ENCODE results near the gene SCAI.
"Not testable (repeated sequence)": the region's sequence is repeated elsewhere in the genome, so short reads cannot be mapped to it uniquely, and the experiment has no call there.

Gene SCAI

GRCh38 chr9:124949387-124949786 is 193.9 kb downstream of the SCAI start:
- in situ Hi-C loops (cut with MboI; ENCODE audit: low sequenced_read_pairs), result no loop called here

GRCh38 chr9:124947727-124948391 is 195.5 kb downstream of the SCAI start:
- in situ Hi-C loops (cut with MboI; ENCODE audit: low sequenced_read_pairs), result no loop called here

- in situ Hi-C loops (cut with MboI; ENCODE audit: low sequenced_read_pairs), result no loop called here
Observed at GRCh38 chr9:124946167-124946566, 197.2 kb downstream of the SCAI start.

GRCh38 chr9:124941679-124942561 is 201.4 kb downstream of the SCAI start:
- in situ Hi-C loops (cut with MboI; ENCODE audit: low sequenced_read_pairs), result no loop called here

- in situ Hi-C loops (cut with MboI; ENCODE audit: low sequenced_read_pairs), result no loop called here
Observed at GRCh38 chr9:124940894-124941678, 202.2 kb downstream of the SCAI start, which contains the start of gene GOLGA1. GOLGA1 (minus strand) TSS chr9:124941083; CDS start chr9:124938711, 2,372 bp downstream.

GRCh38 chr9:124940521-124940893 is 202.8 kb downstream of the SCAI start:
- in situ Hi-C loops (cut with MboI; ENCODE audit: low sequenced_read_pairs), result no loop called here

GRCh38 chr9:124939944-124940343 is 203.4 kb downstream of the SCAI start:
- in situ Hi-C loops (cut with MboI; ENCODE audit: low sequenced_read_pairs), result no loop called here

GRCh38 chr9:124934290-124934689 is 209.0 kb downstream of the SCAI start:
- in situ Hi-C loops (cut with MboI; ENCODE audit: low sequenced_read_pairs), result no loop called here

GRCh38 chr9:124932333-124932732 is 211.0 kb downstream of the SCAI start:
- in situ Hi-C loops (cut with MboI; ENCODE audit: low sequenced_read_pairs), result no loop called here

- in situ Hi-C loops (cut with MboI; ENCODE audit: low sequenced_read_pairs), result no loop called here
Observed at GRCh38 chr9:124929464-124929863, 213.9 kb downstream of the SCAI start.

- in situ Hi-C loops (cut with MboI; ENCODE audit: low sequenced_read_pairs), result no loop called here
Observed at GRCh38 chr9:124928116-124928515, 215.2 kb downstream of the SCAI start.

- in situ Hi-C loops (cut with MboI; ENCODE audit: low sequenced_read_pairs), result not testable (repeated sequence)
Observed at GRCh38 chr9:124920394-124920793, 222.9 kb downstream of the SCAI start.

- in situ Hi-C loops (cut with MboI; ENCODE audit: low sequenced_read_pairs), result no loop called here
Observed at GRCh38 chr9:124914753-124915405, 228.4 kb downstream of the SCAI start.

- in situ Hi-C loops (cut with MboI; ENCODE audit: low sequenced_read_pairs), result no loop called here
Observed at GRCh38 chr9:124913378-124913777, 229.9 kb downstream of the SCAI start.

- in situ Hi-C loops (cut with MboI; ENCODE audit: low sequenced_read_pairs), result no loop called here
Observed at GRCh38 chr9:124911766-124912165, 231.6 kb downstream of the SCAI start.

- in situ Hi-C loops (cut with MboI; ENCODE audit: low sequenced_read_pairs), result no loop called here
Observed at GRCh38 chr9:124908098-124908497, 235.2 kb downstream of the SCAI start.

GRCh38 chr9:124906966-124907365 is 236.4 kb downstream of the SCAI start:
- in situ Hi-C loops (cut with MboI; ENCODE audit: low sequenced_read_pairs), result no loop called here

- in situ Hi-C loops (cut with MboI; ENCODE audit: low sequenced_read_pairs), result no loop called here
Observed at GRCh38 chr9:124899845-124900244, 243.5 kb downstream of the SCAI start.

- in situ Hi-C loops (cut with MboI; ENCODE audit: low sequenced_read_pairs), result no loop called here
Observed at GRCh38 chr9:124897570-124898460, 245.5 kb downstream of the SCAI start.

- in situ Hi-C loops (cut with MboI; ENCODE audit: low sequenced_read_pairs), result no loop called here
Observed at GRCh38 chr9:124894741-124895170, 248.6 kb downstream of the SCAI start.
